Common myeloid progenitor, CD34-positive (primary cell): ENCODE data around the gene TTC7B.
"Not testable (repeated sequence)": the region's sequence is repeated elsewhere in the genome, so short reads cannot be mapped to it uniquely, and the experiment has no call there.

Source experiments
- CTCF ChIA-PET: fragments of 350-600 bp; sonication (Branson Sonifier 250); formaldehyde crosslinking; loops from one replicate; lab custom pipeline; 2021; ENCODE audit warnings: antibody characterized with exemption; lab: Charles Lee
- POLR2A ChIA-PET: fragments of 350-600 bp; sonication (Branson Sonifier 250); formaldehyde crosslinking; loops from one replicate; lab custom pipeline; 2021; ENCODE audit warnings: antibody characterized with exemption; lab: Charles Lee
- DNase-seq, 3 donors: peaks; one replicate each; pipeline versions ENCODE4 v3.0.0 to v3.0.0-alpha.2; 2013
- H3K27ac ChIP-seq, 2 experiments: 1 replicate in 1 of 2; 2 replicates in 1 of 2; pipeline ENCODE4 v1.7.0; 2013; ENCODE audit warnings: inconsistent platforms in 2 of 2, low read length in 2 of 2, mild to moderate bottlenecking in 2 of 2, low read depth in 1 of 2, moderate library complexity in 1 of 2; ENCODE audit not compliant: severe bottlenecking in 2 of 2, insufficient read depth in 1 of 2, poor library complexity in 1 of 2
- H3K27me3 ChIP-seq, 5 experiments: replicated peaks in 2 of 5; 1 replicate in 3 of 5; 2 replicates in 2 of 5; pipeline versions ENCODE4 v1.6.1 to v1.7.0; 2013; ENCODE audit warnings: low read length in 4 of 5, mild to moderate bottlenecking in 2 of 5, moderate library complexity in 2 of 5, inconsistent platforms in 1 of 5; ENCODE audit not compliant: insufficient read depth in 5 of 5, control insufficient read depth in 4 of 5
- H3K36me3 ChIP-seq, 4 experiments: 1 replicate in 2 of 4; 2 replicates in 2 of 4; pipeline versions ENCODE4 v1.6.1 to v1.7.0; 2013; ENCODE audit warnings: low read length in 3 of 4, control low read depth in 1 of 4, mild to moderate bottlenecking in 1 of 4; ENCODE audit not compliant: control insufficient read depth in 4 of 4, insufficient read depth in 4 of 4
- H3K4me1 ChIP-seq, 4 experiments: 1 replicate in 3 of 4; 2 replicates in 1 of 4; pipeline versions ENCODE4 v1.6.1 to v1.7.1; 2013; ENCODE audit warnings: low read length in 3 of 4, mild to moderate bottlenecking in 3 of 4, control low read depth in 1 of 4, inconsistent platforms in 1 of 4, moderate library complexity in 1 of 4; ENCODE audit not compliant: control insufficient read depth in 4 of 4, insufficient read depth in 4 of 4; ENCODE audit errors: control extremely low read depth in 1 of 4
- H3K4me3 ChIP-seq, 7 experiments: 1 replicate in 4 of 7; 2 replicates in 3 of 7; pipeline versions ENCODE4 v1.5.1 to v1.7.0; 2013; ENCODE audit warnings: mild to moderate bottlenecking in 7 of 7, low read length in 6 of 7, moderate library complexity in 6 of 7, inconsistent platforms in 2 of 7, low read depth in 2 of 7, control low read depth in 1 of 7; ENCODE audit not compliant: insufficient read depth in 4 of 7, control insufficient read depth in 1 of 7; ENCODE audit errors: extremely low read depth in 1 of 7
- H3K9me3 ChIP-seq, 5 experiments: 1 replicate in 4 of 5; 2 replicates in 1 of 5; pipeline versions ENCODE4 v1.6.1 to v1.7.1; 2013; ENCODE audit warnings: low read length in 4 of 5, mild to moderate bottlenecking in 2 of 5, inconsistent platforms in 1 of 5, low read depth in 1 of 5, moderate library complexity in 1 of 5; ENCODE audit not compliant: control insufficient read depth in 4 of 5, insufficient read depth in 2 of 5; ENCODE audit errors: control extremely low read depth in 1 of 5
- WGBS: methylation state at CpG from one replicate; pipeline ENCODE4 v1.1.5; 2013; ENCODE audit not compliant: insufficient coverage; 5-methylcytosine and 5-hydroxymethylcytosine counted together

The TTC7B gene

DNA sequence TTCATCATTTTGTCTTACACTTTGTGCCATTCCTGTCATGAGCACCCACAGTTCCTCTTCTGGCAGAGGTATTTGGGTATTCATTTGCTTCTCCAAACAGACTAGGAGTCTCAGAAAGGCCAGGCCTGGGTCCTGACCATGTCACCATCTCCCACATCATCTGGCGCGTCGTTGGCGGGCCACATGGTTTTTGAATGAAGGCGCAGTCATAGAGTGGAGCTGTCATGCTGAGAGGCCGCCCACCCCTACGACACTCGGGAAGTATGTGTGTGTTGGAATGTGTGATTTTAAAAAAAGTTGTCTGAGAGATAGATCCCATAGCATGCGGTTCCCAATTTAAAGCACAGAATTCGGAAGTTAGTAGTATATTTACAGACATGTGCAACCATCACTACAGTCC, 15.6 kb upstream of the TTC7B start:
- Histone ChIP-seq H3K4me3 (no peak overlapping the region), H3K36me3 (no peaks in the 10 kb centered on the region), H3K27me3 (no peaks in the 10 kb centered on the region), H3K27ac (no peak overlapping the region), H3K4me1 (peaks cover 4 to 41% (median 32%) of the 10 kb centered on the region in 4 experiments), H3K9me3 (no peaks in the 10 kb centered on the region)
- ChIA-PET CTCF (interaction anchor here (1.0 kb wide), 1 partner anchor 15 kb away, joined by 4 read pairs; the partner anchor contains the start of gene TTC7B), POLR2A (no interaction called here)
- 94% methylated on average over 6 of the region's 10 CpGs for WGBS
- no peak for DNase-seq

DNA sequence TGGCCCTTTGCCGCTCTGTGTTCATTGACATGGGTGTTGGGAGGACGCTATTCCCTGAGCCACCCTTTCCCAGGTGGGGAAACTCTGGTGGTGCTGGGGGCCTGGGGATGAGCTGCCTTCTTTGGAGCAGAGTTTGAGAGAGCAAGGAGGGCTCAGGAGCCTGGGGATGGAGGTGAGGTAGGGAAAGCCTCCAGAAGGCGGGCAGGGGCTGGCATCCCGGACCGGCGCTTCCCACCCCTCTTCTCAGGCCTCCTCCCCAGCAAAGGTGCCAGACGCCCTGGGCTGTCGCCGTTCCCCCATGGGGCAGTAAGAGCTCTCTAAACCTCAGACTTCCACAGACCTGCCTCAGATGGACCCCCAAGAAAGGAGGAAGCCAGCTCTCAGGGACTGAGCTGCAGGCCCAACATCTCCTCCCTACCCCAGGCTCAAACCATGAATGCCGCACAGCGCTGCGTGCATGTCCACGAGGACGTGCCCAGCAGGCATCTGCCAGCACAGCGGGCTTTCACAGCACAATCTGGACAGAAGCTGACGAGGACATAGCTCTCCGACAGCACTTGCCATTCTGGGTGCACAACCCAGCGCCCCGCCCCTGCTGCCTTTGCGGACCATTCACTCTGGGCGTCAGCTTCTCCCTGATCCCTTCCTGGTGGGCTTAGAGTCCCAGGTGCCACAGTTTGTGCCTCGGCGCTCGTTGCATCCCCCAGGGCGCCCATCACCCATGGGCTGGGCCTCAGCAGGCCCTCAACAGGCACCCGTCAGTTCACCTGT, 14.9 kb upstream of the TTC7B start:
- peaks cover 4 to 34% (median 25%) of the 10 kb centered on the region in 4 experiments for H3K4me1 ChIP-seq
- no peak overlapping the region for H3K4me3 ChIP-seq
- no peaks in the 10 kb centered on the region for H3K27me3 ChIP-seq
- ChIA-PET CTCF (interaction anchor here (1.0 to 1.2 kb wide), 3 partner anchors 9 to 27 kb away, joined by 3 to 4 read pairs (median 3); partner anchors contain the start of gene TTC7B), POLR2A (no interaction called here)
- no peaks in the 10 kb centered on the region for H3K9me3 ChIP-seq
- no peaks in the 10 kb centered on the region for H3K36me3 ChIP-seq
- DNase-seq = no peak
- no peak overlapping the region for H3K27ac ChIP-seq
- 96% methylated on average over 18 of the region's 26 CpGs for WGBS

DNA sequence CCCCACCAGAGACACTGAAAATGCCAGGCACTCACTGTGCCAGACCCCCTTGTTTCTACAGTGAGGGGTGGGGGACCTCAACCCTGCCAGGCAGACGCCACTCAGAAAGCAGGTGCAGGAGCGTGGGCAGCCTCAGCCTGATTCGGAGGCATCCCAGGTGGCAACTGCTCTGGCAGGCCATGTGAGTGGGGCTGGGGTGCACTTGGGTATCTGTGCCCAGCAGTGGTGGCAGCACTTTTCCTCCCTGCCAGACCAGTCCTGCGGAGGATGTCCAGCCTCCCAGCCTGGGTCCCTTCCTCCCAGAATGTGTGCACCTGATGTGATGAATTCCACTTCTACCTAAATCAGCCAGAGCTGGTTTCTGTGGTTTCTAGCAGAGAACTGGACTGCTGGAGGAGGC, 13.4 kb upstream of the TTC7B start:
- CTCF ChIA-PET = no interaction called here
- 96% methylated on average over 4 of the region's 4 CpGs for WGBS

DNA sequence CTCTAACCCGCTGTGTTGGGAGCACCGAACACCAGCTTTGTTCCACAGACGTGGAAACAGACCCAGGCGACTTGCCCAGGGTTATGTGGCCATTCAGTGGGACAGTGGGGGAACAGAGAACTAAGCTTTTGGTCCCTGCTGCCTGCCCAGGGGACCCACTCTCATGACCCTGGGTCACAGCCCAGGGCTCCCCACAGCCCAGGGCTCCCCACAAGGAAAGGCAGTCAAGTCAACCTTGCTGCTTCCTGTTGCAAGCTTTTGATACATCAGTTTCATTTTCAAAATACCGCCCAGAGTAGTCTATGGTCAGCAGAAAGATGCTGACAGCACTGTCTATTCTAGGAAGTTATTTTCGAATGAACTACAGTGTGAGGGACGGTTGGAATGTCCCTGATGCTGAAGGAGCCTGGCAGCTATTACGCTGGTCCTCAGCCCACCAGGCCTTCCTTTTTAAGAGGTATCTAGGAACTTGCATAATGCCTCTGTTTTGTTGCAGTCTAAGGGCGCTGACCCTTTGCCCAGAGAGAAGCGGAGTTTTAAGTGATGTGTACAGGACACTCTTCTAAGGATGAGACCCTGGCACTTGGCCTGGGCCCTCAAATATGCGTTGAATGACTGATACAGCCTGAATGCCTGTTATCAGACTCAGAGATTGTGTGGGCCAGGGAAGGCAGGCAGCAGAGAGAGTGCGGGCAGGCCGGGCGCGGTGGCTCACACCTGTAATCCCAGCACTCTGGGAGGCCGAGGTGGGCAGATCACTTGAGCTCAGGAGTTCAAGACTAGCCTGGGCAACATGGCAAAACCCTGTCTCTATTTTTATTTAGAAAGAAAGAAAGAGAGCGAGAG, 12.6 kb upstream of the TTC7B start:
- Histone ChIP-seq H3K4me3 (peak overlapping the region in 4 of 7 experiments; percentile 42 to 68 (median 59)), H3K27ac (peak overlapping the region in 1 of 2 experiments; percentile 14), H3K9me3 (peaks cover 0 to 4% (median 3%) of the 10 kb centered on the region in 5 experiments), H3K4me1 (peaks cover 4 to 25% (median 21%) of the 10 kb centered on the region in 4 experiments), H3K36me3 (no peaks in the 10 kb centered on the region), H3K27me3 (no peaks in the 10 kb centered on the region)
- POLR2A ChIA-PET = no interaction called here
- WGBS = 70% methylated on average over 11 of the region's 17 CpGs
- CTCF ChIA-PET = no interaction called here
- DNase-seq = peak in 2 of 3 donors; percentile 51 to 63

More for the DNA sequence above, 13.4 kb upstream of the TTC7B start:
- H3K36me3 ChIP-seq = no peaks in the 10 kb centered on the region
- no peak overlapping the region for H3K4me3 ChIP-seq
- DNase-seq = peak in 1 of 3 donors; percentile 31
- H3K27me3 ChIP-seq = no peaks in the 10 kb centered on the region
- H3K27ac ChIP-seq = no peak overlapping the region
- no peaks in the 10 kb centered on the region for H3K9me3 ChIP-seq
- POLR2A ChIA-PET = no interaction called here
- peaks cover 4 to 25% (median 21%) of the 10 kb centered on the region in 4 experiments for H3K4me1 ChIP-seq

DNA sequence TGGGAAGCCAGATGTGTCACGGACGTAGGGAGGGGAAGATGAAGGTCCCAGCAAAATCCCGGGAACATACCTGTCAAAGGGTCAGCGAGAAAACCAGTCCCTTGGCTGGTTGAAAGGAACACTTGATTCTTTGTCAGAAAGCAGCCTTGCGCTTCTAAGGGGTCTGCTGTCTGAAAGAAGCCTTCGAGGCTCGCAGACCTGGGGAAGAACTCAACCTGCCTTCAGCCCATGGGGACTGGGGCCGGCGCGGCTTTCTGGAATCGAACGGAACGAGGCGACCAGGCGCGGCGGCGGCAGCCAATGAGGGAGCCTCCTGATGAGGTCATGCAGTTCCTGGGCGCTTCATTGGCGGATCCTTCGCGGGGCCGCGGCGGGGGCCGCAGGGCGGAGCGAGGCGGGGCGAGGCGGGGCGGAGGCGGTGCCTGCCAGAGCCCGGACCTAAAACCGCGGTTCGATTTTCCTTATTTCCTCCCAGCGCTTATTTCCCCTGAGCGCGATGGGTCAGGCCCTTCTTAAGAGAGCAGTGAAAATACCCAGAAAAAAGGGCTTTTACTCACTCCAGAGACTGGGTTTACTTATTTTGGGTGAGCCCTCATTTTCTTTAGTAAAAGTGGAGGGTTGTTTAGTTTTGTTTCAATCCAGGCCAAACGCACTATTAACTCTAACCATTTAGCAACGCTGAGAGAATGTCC, 11.8 kb upstream of the TTC7B start:
- DNase-seq = peak; percentile 89 to 91 (median 90)
- Histone ChIP-seq H3K27me3 (no peaks in the 10 kb centered on the region), H3K27ac (peak overlapping the region in 1 of 2 experiments; percentile 14), H3K36me3 (no peaks in the 10 kb centered on the region), H3K4me3 (peak overlapping the region in 6 of 7 experiments; percentile 40 to 68 (median 57)), H3K9me3 (peaks cover 0 to 8% (median 4%) of the 10 kb centered on the region in 5 experiments), H3K4me1 (peaks cover 4 to 25% (median 21%) of the 10 kb centered on the region in 4 experiments)
- POLR2A ChIA-PET = no interaction called here
- 2% methylated on average over 41 of the region's 42 CpGs for WGBS
- CTCF ChIA-PET = no interaction called here

DNA sequence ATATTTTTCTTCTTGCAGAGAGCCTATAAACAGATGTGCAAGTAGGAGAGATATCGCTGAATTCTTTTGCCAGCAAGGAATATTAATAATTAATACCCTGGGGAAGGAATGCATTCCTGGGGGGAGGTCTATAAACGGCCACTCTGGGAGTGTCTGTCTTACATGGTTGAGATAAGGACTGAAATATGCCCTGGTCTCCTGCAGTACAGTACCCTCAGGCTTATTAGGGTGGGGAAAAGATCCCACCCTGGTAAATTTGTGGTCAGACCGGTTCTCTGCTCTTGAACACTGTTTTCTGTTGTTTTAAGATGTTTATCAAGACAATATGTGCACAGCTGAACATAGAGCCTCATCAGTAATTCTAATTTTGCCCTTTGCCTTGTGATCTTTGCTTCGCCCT, 7.3 kb upstream of the TTC7B start:
- peak in 2 of 3 donors; percentile 18 to 32 for DNase-seq
- H3K27ac ChIP-seq, H3K36me3 ChIP-seq, POLR2A ChIA-PET, H3K4me3 ChIP-seq, H3K27me3 ChIP-seq, H3K9me3 ChIP-seq: not testable (repeated sequence)
- H3K4me1 ChIP-seq = peaks cover 2 to 22% (median 18%) of the 10 kb centered on the region in 4 experiments
- CTCF ChIA-PET = interaction anchor here (0.6 kb wide), 1 partner anchor 404 kb away, joined by 3 read pairs; no protein-coding TSS in a partner anchor
- WGBS = 100% methylated on average over 1 of the region's 4 CpGs
